ENCODE data around the gene TLE2. TPM values are rescaled to one million over a fixed set of nuclear protein-coding genes. Genes with fewer than 3 reads are reported as not detected.
"Not testable (repeated sequence)": the region's sequence is repeated elsewhere in the genome, so short reads cannot be mapped to it uniquely, and the experiment has no call there.

Gene TLE2
- total RNA-seq, 1 experiment from 2014 or later = not detected

GRCh38 chr19:2963631-2964030, 65.4 kb downstream of the TLE2 start:
- H3K4me2 ChIP-seq (ENCODE audit: low read depth, low read length, poor library complexity, severe bottlenecking); H4K20me1 ChIP-seq (ENCODE audit: insufficient read depth, low read depth, low read length); H3K9ac ChIP-seq (ENCODE audit: low read length); H3K9me2 ChIP-seq (replicated peaks; ENCODE audit: insufficient read depth, low read length); H3K4me1 ChIP-seq (ENCODE audit: low read length); H3K27ac ChIP-seq (ENCODE audit: low read length); H3K27me3 ChIP-seq (ENCODE audit: low read length); DNase-seq; H3K4me3 ChIP-seq (ENCODE audit: low read length); H3K36me3 ChIP-seq (ENCODE audit: insufficient read depth, low read length); H2AFZ ChIP-seq (ENCODE audit: low read length); H3K79me2 ChIP-seq (ENCODE audit: low read length); H3K9me3 ChIP-seq (ENCODE audit: low read length): not testable (repeated sequence)

GRCh38 chr19:2963122-2963521, 66.0 kb downstream of the TLE2 start:
- Histone ChIP-seq H3K9me2 (replicated peaks; ENCODE audit: insufficient read depth, low read length) (no peaks in the 10 kb centered on the region), H3K4me2 (ENCODE audit: low read depth, low read length, poor library complexity, severe bottlenecking) (no peak overlapping the region), H3K4me3 (ENCODE audit: low read length) (no peak overlapping the region), H3K4me1 (ENCODE audit: low read length) (no peaks in the 10 kb centered on the region), H4K20me1 (ENCODE audit: insufficient read depth, low read depth, low read length) (no peaks in the 10 kb centered on the region), H3K79me2 (ENCODE audit: low read length) (no peaks in the 10 kb centered on the region), H3K9me3 (ENCODE audit: low read length) (no peaks in the 10 kb centered on the region), H3K36me3 (ENCODE audit: insufficient read depth, low read length) (no peaks in the 10 kb centered on the region), H3K27me3 (ENCODE audit: low read length) (no peaks in the 10 kb centered on the region), H2AFZ (ENCODE audit: low read length) (no peak overlapping the region), H3K9ac (ENCODE audit: low read length) (no peak overlapping the region), H3K27ac (ENCODE audit: low read length) (no peak overlapping the region)
- no peak for DNase-seq

- Histone ChIP-seq H3K27ac (ENCODE audit: low read length) (no peak overlapping the region), H3K79me2 (ENCODE audit: low read length) (no peaks in the 10 kb centered on the region), H3K36me3 (ENCODE audit: insufficient read depth, low read length) (no peaks in the 10 kb centered on the region), H3K4me1 (ENCODE audit: low read length) (no peaks in the 10 kb centered on the region), H3K9ac (ENCODE audit: low read length) (no peak overlapping the region), H3K27me3 (ENCODE audit: low read length) (no peaks in the 10 kb centered on the region), H3K4me2 (ENCODE audit: low read depth, low read length, poor library complexity, severe bottlenecking) (no peak overlapping the region), H3K4me3 (ENCODE audit: low read length) (no peak overlapping the region), H3K9me2 (replicated peaks; ENCODE audit: insufficient read depth, low read length) (no peaks in the 10 kb centered on the region), H3K9me3 (ENCODE audit: low read length) (no peaks in the 10 kb centered on the region), H2AFZ (ENCODE audit: low read length) (no peak overlapping the region), H4K20me1 (ENCODE audit: insufficient read depth, low read depth, low read length) (no peaks in the 10 kb centered on the region)
- peak; percentile 90 for DNase-seq
Observed at GRCh38 chr19:2962018-2962670, 66.9 kb downstream of the TLE2 start.

GRCh38 chr19:2960120-2960519, 69.0 kb downstream of the TLE2 start:
- H3K4me3 ChIP-seq (ENCODE audit: low read length) = no peak overlapping the region
- H4K20me1 ChIP-seq (ENCODE audit: insufficient read depth, low read depth, low read length) = no peaks in the 10 kb centered on the region
- no peaks in the 10 kb centered on the region for H3K9me3 ChIP-seq (ENCODE audit: low read length)
- no peak overlapping the region for H3K9ac ChIP-seq (ENCODE audit: low read length)
- H3K27ac ChIP-seq (ENCODE audit: low read length) = no peak overlapping the region
- H3K79me2 ChIP-seq (ENCODE audit: low read length) = no peaks in the 10 kb centered on the region
- DNase-seq = no peak
- H3K27me3 ChIP-seq (ENCODE audit: low read length) = no peaks in the 10 kb centered on the region
- H3K36me3 ChIP-seq (ENCODE audit: insufficient read depth, low read length) = no peaks in the 10 kb centered on the region
- no peaks in the 10 kb centered on the region for H3K9me2 ChIP-seq (replicated peaks; ENCODE audit: insufficient read depth, low read length)
- H3K4me1 ChIP-seq (ENCODE audit: low read length) = no peaks in the 10 kb centered on the region
- no peak overlapping the region for H3K4me2 ChIP-seq (ENCODE audit: low read depth, low read length, poor library complexity, severe bottlenecking)
- H2AFZ ChIP-seq (ENCODE audit: low read length) = no peak overlapping the region

GRCh38 chr19:2957160-2957559, 71.9 kb downstream of the TLE2 start:
- Histone ChIP-seq H3K4me3 (ENCODE audit: low read length) (no peak overlapping the region), H3K9me2 (replicated peaks; ENCODE audit: insufficient read depth, low read length) (no peaks in the 10 kb centered on the region), H3K79me2 (ENCODE audit: low read length) (no peaks in the 10 kb centered on the region), H3K9ac (ENCODE audit: low read length) (no peak overlapping the region), H3K36me3 (ENCODE audit: insufficient read depth, low read length) (no peaks in the 10 kb centered on the region), H4K20me1 (ENCODE audit: insufficient read depth, low read depth, low read length) (no peaks in the 10 kb centered on the region), H3K4me1 (ENCODE audit: low read length) (no peaks in the 10 kb centered on the region), H3K9me3 (ENCODE audit: low read length) (no peaks in the 10 kb centered on the region), H3K27me3 (ENCODE audit: low read length) (no peaks in the 10 kb centered on the region), H2AFZ (ENCODE audit: low read length) (no peak overlapping the region), H3K27ac (ENCODE audit: low read length) (no peak overlapping the region), H3K4me2 (ENCODE audit: low read depth, low read length, poor library complexity, severe bottlenecking) (no peak overlapping the region)
- no peak for DNase-seq

- no peaks in the 10 kb centered on the region for H3K36me3 ChIP-seq (ENCODE audit: insufficient read depth, low read length)
- H3K4me1 ChIP-seq (ENCODE audit: low read length) = peaks cover 5% of the 10 kb centered on the region; the same call in 1 of the 2 replicates
- no peaks in the 10 kb centered on the region for H3K9me3 ChIP-seq (ENCODE audit: low read length)
- H3K27me3 ChIP-seq (ENCODE audit: low read length) = no peaks in the 10 kb centered on the region
- peaks cover 10% of the 10 kb centered on the region for H3K79me2 ChIP-seq (ENCODE audit: low read length)
- H3K4me2 ChIP-seq (ENCODE audit: low read depth, low read length, poor library complexity, severe bottlenecking) = no peak overlapping the region
- no peak overlapping the region for H3K9ac ChIP-seq (ENCODE audit: low read length)
- H3K4me3 ChIP-seq (ENCODE audit: low read length) = no peak overlapping the region
- DNase-seq = no peak
- no peak overlapping the region for H3K27ac ChIP-seq (ENCODE audit: low read length)
- no peaks in the 10 kb centered on the region for H3K9me2 ChIP-seq (replicated peaks; ENCODE audit: insufficient read depth, low read length)
- no peak overlapping the region for H2AFZ ChIP-seq (ENCODE audit: low read length)
- H4K20me1 ChIP-seq (ENCODE audit: insufficient read depth, low read depth, low read length) = no peaks in the 10 kb centered on the region
Observed at GRCh38 chr19:2952953-2953481, 76.1 kb downstream of the TLE2 start.

GRCh38 chr19:2950286-2951124, 78.6 kb downstream of the TLE2 start:
- Histone ChIP-seq H4K20me1 (ENCODE audit: insufficient read depth, low read depth, low read length) (no peaks in the 10 kb centered on the region), H3K4me3 (ENCODE audit: low read length) (peak overlapping the region; percentile 83), H3K4me2 (ENCODE audit: low read depth, low read length, poor library complexity, severe bottlenecking) (peak overlapping the region; percentile 70), H3K27ac (ENCODE audit: low read length) (peak overlapping the region; percentile 53; the same call in 1 of the 2 replicates), H3K9me3 (ENCODE audit: low read length) (no peaks in the 10 kb centered on the region), H3K9ac (ENCODE audit: low read length) (peak overlapping the region; percentile 89), H3K36me3 (ENCODE audit: insufficient read depth, low read length) (no peaks in the 10 kb centered on the region), H3K9me2 (replicated peaks; ENCODE audit: insufficient read depth, low read length) (no peaks in the 10 kb centered on the region), H2AFZ (ENCODE audit: low read length) (no peak overlapping the region), H3K27me3 (ENCODE audit: low read length) (no peaks in the 10 kb centered on the region), H3K79me2 (ENCODE audit: low read length) (peaks cover 10% of the 10 kb centered on the region), H3K4me1 (ENCODE audit: low read length) (peaks cover 5% of the 10 kb centered on the region; the same call in 1 of the 2 replicates)
- peak; percentile 97 for DNase-seq

- Histone ChIP-seq H3K27me3 (ENCODE audit: low read length) (no peaks in the 10 kb centered on the region), H4K20me1 (ENCODE audit: insufficient read depth, low read depth, low read length) (no peaks in the 10 kb centered on the region), H3K9me2 (replicated peaks; ENCODE audit: insufficient read depth, low read length) (no peaks in the 10 kb centered on the region), H3K36me3 (ENCODE audit: insufficient read depth, low read length) (no peaks in the 10 kb centered on the region), H3K4me2 (ENCODE audit: low read depth, low read length, poor library complexity, severe bottlenecking) (peak overlapping the region; percentile 70), H3K27ac (ENCODE audit: low read length) (no peak overlapping the region), H3K9me3 (ENCODE audit: low read length) (no peaks in the 10 kb centered on the region), H3K4me1 (ENCODE audit: low read length) (peaks cover 5% of the 10 kb centered on the region; the same call in 1 of the 2 replicates), H3K9ac (ENCODE audit: low read length) (peak overlapping the region; percentile 89), H3K79me2 (ENCODE audit: low read length) (peaks cover 10% of the 10 kb centered on the region), H3K4me3 (ENCODE audit: low read length) (peak overlapping the region; percentile 83), H2AFZ (ENCODE audit: low read length) (no peak overlapping the region)
- peak; percentile 64 for DNase-seq
Observed at GRCh38 chr19:2949939-2950285, 79.2 kb downstream of the TLE2 start.

Data from Karpas-422 (cell line).